Measurements from ENCODE around the gene SIX1.

Gene SIX1

DNA sequence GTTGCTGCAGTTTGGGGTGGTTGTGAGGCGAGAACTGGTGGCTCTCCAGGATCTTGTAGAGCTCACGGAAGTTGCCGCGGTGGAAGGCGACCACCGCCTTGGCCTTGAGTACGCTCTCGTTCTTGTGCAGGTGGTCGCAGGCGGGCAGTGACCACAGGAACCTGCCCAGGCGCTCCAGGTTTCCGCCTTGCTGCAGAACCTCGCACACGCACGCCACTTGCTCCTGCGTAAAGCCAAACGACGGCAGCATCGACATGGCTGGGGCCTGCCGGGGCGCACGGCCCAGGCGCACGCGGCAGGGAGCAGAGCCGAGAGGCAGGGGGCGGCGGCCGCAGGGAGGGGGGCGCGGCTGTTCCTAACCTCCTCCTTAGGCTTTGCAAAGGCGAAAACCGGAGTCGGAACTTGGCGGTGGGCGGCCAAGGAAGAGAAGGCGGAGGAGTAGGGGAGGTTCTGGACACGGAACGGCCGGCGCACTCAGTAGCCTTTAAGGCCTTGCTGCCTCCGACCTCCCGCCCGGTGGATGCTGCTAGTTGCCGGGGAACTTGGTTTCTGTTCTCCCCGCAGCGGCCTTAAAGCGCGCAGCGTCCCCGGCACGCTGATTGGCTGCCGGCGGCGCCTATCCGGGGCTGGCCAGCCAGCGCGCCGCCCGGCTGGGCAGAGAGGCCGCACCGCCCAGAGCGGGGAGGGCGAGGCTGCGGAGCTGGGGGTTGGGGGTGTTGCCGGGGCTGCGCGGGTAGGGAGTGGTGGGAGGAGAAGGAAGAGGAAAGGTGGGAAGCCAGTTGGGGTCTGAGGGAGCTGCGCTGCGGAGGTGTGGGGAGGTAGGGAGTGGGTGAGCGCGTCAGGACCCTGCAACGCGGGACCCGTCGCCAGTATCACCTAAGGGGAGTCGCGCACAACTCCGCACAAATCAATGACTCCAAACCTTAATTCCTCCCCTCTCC is at the start of gene SIX1:
TSS of gene SIX1 (minus strand) at position 544 of the 941 bp plus-strand sequence. CDS start at position 256, 288 bp downstream.
- no peak for DNase-seq (ENCODE audit: low read depth)

DNA sequence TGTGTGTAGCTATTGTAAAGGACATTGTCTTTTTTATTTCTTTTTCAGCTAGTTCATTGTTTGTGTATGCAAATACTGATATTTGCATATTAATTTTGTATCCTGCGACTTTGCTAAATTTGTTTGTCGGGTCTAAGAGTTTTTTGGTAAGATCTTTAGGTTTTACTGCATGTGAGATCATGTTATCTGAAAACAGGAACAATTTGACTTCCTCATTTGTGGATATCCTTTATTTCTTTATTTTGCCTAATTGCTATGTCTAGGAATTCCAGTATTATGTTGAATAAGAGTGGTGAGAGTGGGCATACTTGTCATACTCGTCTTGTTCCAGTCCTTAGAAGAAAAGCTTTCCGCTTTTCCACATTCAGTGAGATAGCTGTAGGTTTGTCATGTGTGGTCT is 46.0 kb upstream of the SIX1 start:
- DNase-seq (ENCODE audit: low read depth), result no peak

DNA sequence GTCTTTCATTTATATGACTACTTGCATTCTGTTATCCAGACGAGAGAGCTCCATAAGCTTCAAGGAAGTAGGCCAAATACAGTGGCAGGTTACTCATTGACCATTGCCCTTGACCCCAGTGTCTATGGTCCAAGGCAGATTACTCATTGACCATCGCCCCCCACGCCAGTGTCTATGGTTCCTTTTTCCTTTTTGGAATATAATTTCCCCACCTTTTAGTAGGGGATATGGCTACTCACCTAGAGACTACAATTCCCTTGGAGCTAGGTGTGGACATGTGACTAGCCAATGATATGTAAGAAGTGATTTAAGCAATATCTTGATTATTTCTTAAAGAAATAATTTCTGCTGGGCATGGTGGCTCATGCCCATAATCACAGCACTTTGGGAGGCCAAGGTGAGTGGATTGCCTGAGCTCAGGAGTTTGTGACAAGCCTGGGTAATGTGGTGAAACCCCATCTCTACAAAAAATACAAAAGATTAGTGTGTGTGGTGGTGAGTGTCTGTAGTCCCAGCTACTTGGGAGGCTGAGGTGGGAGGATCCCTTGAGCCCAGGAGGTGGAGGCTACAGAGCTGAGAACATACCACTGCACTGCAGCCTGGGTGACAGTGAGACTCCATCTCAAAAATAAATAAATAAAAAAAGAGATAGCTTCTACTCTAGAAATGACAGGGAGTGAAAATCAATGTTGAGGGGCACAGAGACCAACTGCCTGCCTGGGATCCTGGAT is 42.3 kb upstream of the SIX1 start:
- DNase-seq (ENCODE audit: low read depth), result no peak

DNA sequence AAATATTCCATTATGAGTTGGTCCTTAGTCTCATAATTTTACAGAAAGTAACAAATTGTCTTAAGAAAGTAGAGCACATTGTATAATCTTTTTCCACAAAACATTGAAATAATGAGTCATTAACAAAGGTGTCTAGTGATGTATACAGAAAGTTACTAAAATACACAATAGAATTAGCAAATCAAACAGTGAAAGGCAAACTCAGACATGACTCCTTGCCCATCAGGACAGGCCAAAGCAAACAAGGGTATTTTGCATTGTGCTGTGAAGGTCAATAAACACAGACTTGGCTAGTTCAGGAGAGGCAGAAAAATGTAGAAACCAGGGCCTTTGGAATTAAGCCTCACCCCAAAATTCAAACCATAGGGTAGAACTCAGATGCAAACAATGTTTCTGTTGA is 37.6 kb upstream of the SIX1 start:
- DNase-seq (ENCODE audit: low read depth), result no peak

DNA sequence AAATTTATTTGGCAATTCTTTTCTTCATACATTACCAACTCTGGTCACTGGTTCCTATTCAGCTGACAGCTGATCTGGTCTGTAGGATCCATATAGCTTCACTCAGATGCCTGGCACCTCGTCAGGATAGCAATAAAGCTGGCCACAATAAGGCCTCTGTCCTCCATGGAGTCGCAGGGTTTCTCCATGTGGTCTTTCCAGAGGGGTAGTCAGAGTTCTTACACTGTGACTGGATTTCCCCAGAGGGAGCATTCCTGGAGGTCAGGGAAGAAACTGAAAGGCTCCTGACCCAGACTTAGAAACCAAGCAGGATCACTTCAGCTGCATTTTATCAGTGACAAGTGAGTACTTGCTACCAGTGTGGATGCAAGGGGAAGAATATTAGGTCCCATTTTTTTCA is 34.9 kb upstream of the SIX1 start:
- DNase-seq (ENCODE audit: low read depth), result no peak

DNA sequence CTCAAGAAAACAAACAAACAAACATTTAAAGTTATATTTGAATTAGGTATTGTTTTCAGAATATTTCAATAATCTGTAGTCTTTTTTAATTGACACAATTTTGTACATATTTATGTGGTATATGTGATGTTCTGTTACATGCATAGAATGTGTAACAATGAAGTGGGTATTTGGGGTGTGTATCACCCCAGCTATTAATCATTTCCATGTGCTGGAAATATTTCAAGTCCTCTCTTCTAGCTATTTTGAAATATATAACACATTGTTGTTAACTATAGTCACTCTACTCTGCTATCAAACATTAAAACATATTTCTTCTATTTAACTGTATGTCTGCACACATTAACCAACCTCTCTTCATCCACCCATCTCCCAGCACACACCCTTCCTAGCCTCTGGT is 32.0 kb upstream of the SIX1 start:
- DNase-seq (ENCODE audit: low read depth), result no peak

DNA sequence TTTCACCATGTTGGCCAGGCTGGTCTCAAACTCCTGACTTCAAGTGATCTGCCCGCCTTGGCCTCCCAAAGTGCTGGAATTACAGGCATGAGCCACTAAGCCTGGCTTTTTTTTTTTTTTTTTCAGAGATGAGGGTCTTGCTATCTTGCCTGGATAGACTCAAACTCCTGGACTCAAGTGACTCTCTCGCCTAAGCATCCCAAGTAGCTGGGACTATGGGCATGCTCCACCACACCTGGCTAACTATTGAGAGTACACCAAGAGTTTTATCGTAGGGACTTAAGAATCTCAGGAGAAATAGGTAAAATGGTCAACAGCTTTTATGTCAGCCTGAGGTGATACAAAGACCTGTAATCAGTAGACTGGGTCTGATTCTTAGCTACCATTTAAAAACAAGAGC is 31.2 kb upstream of the SIX1 start:
- no peak for DNase-seq (ENCODE audit: low read depth)

DNA sequence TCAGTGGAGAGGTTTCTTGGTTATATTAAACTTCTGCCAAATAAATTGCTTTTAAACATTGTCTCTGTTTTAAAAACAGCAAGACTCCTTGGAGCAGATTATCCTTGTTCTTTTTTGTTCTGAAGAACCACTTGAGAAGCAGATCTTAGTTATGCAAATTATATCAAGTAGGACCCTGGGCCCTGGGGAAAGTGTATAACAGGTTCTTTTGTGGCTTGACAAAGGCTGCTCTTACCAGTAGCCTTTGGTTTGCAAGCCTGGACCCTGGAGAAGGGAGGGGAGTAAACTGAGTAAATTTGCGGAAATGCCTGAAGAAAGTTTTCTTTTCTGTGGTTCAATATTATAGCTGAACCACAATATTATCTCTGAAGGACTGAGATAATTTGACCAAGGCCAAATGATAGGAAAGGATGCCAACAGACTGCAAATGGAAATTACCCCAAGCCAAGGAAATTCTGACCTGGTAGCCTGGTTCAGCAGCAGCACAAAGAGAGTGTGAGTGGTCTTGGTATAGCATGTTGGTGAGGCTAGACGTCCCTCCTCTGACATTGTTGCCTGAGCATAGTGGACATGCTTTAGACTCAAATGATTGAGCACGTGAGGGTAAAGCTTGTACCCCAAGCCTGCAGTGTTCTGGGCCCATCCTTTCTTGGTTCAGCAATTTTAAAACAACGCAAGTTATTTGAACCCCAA is 30.4 kb upstream of the SIX1 start:
- no peak for DNase-seq (ENCODE audit: low read depth)

DNA sequence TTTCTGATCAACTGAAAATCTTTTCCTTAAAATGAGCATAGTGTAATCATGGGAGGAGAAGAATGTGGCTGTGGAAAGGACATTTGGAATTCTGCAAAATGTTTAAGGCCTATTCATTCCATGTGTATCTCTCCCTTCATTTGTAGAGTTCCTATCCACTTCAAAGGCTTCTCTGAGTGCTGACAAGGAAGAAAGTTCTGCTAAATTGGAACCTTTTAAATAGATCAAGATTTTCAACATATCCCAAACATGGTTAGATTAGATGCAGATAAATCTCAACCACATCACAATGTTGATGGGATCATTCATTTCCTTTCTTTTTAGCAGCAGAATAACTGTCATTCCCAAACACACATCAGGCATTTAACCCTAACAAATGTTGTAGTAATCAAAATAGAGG is 28.4 kb upstream of the SIX1 start:
- DNase-seq (ENCODE audit: low read depth), result no peak

DNA sequence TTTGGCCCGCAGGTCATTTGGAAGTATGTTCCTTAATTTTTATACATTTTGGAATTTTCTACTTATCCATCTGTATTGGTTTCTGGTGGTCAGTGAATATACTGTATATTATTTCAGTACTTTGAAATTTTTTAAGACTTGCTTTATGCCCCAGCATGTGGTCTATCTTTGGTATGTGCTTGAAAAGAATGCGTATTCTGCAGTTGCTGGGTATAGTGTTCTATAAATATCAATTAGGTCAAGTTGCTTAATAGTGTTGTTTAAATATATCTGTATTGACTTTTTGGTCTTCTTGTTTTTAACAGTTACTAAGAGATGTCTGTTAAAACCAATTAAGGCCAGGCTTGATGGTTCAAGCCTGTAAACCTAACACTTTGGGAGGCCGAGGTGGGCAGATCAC is 21.7 kb upstream of the SIX1 start:
- no peak for DNase-seq (ENCODE audit: low read depth)

DNA sequence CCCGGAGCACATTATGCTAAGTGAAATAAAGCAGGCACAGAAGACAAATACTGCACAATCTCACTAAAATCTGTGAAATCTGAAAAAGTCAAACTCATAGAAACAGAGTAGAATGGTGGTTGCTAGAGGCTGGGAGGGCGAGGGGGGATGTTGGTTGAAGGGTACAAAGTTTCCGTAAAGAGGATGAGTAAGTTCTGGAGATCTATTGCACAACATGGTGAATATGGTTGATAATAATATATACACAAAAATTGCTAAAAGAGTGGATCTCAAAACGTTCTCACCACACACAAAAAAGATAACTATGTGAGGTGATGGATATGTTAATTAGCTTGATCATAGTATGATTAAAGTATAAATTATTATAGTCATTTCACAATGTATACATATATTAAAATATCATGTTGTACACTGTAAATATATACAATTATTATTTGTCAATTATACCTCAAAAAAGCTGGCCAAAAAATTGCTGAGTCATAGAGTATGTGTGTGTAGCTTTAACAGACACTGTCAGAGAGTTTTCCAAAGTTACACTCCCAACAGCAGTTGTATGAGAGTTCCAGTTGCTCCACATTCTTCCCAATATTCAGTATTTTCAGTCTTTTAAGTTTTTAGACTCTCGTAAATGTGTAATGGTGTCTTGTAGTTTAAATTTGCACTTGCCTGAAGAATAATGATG is 19.3 kb upstream of the SIX1 start:
- no peak for DNase-seq (ENCODE audit: low read depth)

DNA sequence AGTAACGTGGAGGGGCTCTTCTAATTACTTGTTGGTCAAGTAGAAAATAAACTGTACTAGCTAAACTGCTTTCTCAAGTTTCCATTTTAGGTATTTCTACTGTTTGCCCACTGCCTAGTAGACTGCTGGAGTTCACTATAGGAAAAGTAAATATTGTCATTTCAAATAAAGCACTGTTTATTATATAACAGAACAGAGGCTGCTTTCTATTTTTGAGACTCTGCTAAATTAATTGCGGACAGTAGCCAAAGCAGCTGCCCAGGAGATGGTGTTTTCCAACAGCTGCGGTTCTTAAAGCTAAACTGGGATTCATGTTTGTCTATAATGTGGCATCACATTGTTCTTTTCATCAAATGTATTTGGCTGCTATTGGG is 15.9 kb upstream of the SIX1 start:
- DNase-seq (ENCODE audit: low read depth), result no peak

DNA sequence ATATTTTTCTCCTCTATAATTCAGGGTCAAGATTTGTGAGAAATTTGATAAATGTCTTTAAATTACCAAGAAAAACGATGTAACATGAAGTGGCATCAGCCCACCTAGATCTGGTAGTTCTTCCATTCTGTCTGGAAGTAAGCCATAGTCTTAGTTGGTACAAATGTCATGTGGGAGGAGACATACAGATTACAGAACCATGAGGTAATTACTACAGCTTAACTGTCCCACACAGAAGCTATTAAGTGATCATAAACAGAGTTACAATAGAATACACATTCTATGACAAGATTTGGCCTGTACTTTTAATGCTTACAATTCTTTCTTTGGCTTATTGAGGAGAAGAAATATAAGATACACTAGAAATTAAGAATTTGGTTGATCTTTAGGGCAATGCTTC is 13.7 kb upstream of the SIX1 start:
- DNase-seq (ENCODE audit: low read depth), result no peak

DNA sequence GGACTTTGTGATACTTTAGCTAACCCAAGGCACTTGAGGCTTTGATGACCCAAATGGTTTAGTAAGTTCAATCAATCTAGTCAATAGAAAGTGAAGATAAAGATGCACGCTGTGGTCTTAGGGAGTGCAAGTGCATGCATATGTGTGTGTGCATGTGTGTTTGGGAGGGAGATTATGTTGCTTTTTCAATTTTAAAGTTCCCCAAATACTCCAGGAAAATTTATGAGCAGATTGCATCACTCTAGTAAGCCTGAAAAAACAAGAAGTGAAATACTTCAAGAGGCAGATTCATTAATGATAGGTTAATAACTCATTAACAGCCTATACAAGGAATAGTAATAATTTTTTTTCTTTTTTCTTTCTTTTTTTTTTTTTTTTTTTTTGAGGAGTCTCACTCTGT is 12.4 kb upstream of the SIX1 start:
- DNase-seq (ENCODE audit: low read depth), result no peak

DNA sequence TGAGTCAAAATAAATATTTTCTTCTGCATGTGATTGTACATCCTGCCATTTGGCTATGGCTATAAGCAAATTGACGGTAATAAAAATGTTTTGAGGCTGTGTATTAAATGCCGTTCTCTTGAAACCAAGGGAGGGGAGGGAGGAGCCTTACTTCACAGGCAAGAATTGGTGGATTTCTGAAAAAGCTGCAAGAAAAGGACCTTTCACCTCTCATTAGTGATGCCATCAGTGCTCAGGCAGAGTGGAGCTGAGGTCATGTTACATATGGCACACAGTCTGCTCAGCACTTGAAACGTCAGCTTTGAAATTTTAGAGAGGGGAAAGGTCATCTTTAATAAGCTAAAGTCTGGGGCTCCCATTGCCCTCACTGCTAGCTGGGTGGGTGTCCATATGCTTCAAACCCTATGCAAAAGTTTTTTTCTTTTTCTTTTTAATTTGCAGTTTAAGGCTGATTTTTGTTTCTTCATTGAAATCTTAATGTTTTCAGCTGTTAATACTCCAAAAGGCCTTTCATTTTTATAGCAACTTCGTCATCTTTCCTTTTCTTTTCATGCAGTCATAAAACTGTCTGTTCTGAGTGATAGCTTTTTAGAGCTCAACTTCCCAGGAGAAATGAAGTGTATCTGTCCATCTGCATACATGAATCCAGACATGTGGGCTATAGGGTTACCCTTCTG is 9.8 kb upstream of the SIX1 start:
- no peak for DNase-seq (ENCODE audit: low read depth)

DNA sequence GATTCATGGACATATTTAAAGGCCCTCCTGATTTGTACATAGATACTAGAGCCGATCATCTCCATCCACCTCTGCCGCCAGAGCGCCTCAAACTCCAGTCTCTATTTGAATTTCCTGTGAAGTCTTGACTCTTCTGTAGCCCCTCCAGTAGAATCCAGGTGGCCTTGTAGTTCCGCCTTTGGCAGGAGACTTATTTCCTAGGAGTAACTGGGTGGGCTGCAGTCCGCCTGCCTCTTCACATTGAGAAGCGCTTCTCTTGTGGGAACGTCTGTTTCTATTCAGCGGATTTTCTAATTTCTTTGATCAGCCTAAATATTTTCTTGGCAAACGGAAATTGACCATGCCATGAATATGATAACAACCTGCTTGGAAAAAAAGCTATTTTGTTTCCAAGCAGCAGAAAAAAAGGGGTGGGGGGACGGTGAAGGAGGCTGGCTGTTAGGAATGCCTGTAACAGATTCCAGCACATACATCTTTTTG is 9.0 kb upstream of the SIX1 start:
- no peak for DNase-seq (ENCODE audit: low read depth)

DNA sequence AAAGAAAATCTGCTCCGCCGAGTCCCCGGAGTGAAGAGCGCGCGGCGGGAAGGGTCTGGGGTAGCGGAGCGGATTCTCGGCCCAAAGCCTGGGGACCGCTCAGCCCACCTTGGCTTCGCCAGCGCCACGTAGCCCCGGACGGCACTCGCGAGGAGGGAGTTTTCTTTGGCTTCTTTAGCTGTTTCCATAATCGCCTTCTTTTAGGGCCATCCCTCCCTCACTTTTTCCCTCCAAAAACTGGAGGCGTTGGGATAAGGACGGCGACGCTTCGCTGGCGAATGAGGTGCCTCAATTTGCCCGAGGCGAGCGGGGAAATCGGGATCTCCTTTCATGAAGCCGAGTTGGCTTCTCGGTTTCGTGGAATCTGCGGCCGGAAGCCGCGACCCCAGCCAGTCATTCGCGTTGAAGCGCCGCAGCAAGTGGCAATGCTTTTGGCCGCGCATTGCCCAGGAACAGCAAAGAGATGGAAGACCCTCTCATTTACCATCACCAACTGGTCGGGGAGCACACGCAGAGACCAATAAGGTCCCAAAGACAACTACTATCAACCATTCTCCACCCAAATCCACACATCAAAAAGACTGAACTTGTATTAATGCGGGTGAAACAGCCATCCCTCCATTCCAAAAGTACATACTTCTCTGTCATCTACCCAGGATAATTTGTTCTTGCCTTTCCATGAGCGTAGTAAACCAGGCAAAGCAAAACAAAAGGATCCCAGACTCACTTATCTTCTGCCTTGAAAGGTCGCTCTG is 8.4 kb upstream of the SIX1 start:
- DNase-seq (ENCODE audit: low read depth), result no peak

DNA sequence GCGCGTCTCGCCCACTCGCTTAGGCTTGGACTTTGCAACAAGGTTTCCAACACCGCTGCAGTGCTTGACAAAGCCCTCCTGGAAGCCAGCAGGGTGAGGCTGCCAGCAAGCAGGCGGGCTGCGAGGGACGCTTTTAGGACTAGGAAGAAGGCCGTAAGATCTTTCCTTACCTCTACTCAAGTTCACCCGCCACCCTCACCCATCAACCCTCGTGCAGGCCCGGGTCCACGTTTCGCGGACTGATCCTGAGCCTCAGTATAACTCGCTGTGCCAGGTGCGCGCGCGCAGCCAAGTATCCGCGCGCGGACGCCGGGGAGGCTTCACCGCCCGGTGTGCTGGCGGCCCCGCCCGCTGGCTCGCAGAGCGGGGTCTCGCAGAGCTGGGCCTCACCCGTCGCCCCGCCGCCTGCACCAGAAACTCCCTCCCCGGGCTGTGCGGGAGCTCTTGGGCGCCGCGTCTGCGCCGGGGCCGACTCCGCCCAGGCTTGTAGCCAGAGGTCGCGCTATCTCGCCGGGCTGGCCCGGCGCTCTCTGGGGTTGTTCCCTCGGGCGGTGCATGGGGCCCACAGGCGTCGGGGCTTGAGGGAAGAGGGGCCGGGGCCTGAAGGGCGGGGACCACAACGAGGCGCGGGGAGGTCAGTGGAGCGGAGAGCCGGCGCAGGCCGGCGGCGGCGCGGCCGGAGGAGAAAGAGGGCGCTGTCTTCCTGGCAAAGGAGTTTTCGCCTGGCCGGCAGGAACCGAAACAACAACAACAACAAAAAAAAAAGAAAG is 7.6 kb upstream of the SIX1 start:
- DNase-seq (ENCODE audit: low read depth), result no peak

DNA sequence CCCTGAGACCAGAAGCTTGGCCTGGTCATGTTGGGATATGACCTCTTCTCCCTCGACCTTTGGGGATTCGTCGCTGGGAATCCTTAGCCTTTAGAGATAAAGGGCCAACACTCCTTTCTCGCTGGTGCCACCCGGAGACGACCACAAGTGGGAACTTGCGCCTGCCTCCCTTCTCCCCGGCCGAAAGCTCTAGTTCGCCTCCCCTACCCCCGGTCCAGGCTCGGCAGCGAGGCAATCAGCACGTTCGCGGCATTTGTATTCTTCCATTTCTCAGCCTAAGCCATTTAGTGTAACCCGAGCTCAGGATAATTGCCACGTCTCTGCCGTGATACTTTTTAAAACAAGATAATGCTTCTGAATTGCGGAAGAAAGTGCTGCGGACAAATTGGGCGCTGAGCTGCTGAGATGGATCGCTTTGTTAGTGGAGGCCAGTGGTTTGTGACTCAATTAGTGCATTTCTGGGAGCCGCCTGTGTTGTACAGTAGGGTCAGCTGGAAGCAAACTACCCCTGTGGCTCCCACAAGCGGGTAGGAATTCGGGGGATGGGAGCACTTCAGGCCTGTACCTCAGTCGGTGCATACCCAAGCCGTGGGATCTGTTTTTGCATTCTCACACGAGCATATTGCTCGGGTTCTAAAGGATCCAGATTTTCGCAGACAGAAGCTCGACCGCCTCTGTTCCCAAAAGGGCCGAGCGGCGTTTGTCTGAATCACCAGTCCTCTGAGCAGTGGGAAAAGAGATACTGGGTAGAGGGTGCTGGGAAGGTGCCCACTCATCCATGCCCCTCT is 6.8 kb upstream of the SIX1 start:
- DNase-seq (ENCODE audit: low read depth), result no peak

Data from stimulated activated CD8-positive, alpha-beta memory T cell treated with anti-CD3 and anti-CD28 coated beads, Interleukin-15, amount 100 ng/mL, for 24 hours (primary cell).